ENCODE data around the gene SMAD6.

SMAD6 gene

GRCh38 chr15:66796343-66796742, 94.3 kb downstream of the SMAD6 start:
- DNase-seq (ENCODE audit: low read depth): no peak
- TF ChIP-seq CTCF (IDR thresholded peaks at IDR 0.05; ENCODE audit: low read depth, low read length, missing control alignments): no peak
- H3K4me3 ChIP-seq (ENCODE audit: low read depth, low read length): no peak overlapping the region

GRCh38 chr15:66797921-66798320, 95.9 kb downstream of the SMAD6 start:
- TF ChIP-seq CTCF (IDR thresholded peaks at IDR 0.05; ENCODE audit: low read depth, low read length, missing control alignments): no peak
- no peak overlapping the region for H3K4me3 ChIP-seq (ENCODE audit: low read depth, low read length)
- DNase-seq (ENCODE audit: low read depth): no peak

- no peak for TF ChIP-seq CTCF (IDR thresholded peaks at IDR 0.05; ENCODE audit: low read depth, low read length, missing control alignments)
- no peak for DNase-seq (ENCODE audit: low read depth)
Measured at GRCh38 chr15:66798426-66799061, 96.5 kb downstream of the SMAD6 start.

GRCh38 chr15:66799242-66799641, 97.2 kb downstream of the SMAD6 start:
- H3K4me3 ChIP-seq (ENCODE audit: low read depth, low read length): no peak overlapping the region
- DNase-seq (ENCODE audit: low read depth): no peak
- TF ChIP-seq CTCF (IDR thresholded peaks at IDR 0.05; ENCODE audit: low read depth, low read length, missing control alignments): no peak

More at GRCh38 chr15:66798426-66799061, 96.5 kb downstream of the SMAD6 start:
- H3K4me3 ChIP-seq (ENCODE audit: low read depth, low read length): no peak overlapping the region

- H3K4me3 ChIP-seq (ENCODE audit: low read depth, low read length): no peak overlapping the region
- DNase-seq (ENCODE audit: low read depth): no peak
- no peak for TF ChIP-seq CTCF (IDR thresholded peaks at IDR 0.05; ENCODE audit: low read depth, low read length, missing control alignments)
Measured at GRCh38 chr15:66800584-66801235, 98.7 kb downstream of the SMAD6 start.

- no peak overlapping the region for H3K4me3 ChIP-seq (ENCODE audit: low read depth, low read length)
- no peak for TF ChIP-seq CTCF (IDR thresholded peaks at IDR 0.05; ENCODE audit: low read depth, low read length, missing control alignments)
- DNase-seq (ENCODE audit: low read depth): no peak
Measured at GRCh38 chr15:66801266-66801665, 99.2 kb downstream of the SMAD6 start.
